Left lung (tissue), 10 donors: Measurements from ENCODE around the gene WWTR1. TPM values are rescaled to one million over a fixed set of nuclear protein-coding genes. Genes with fewer than 3 reads are reported as not detected.

Experiments used
- ATAC-seq: fragments of 200-7000 bp; cut with Tn5 transposase; one replicate; pipeline ENCODE4 v1.9.1; 2020; ENCODE audit warnings: moderate library complexity
- DNase-seq, 4 donors: peaks; one replicate each; pipeline ENCODE4 v3.0.0-alpha.2; 2013 to 2020
- H3K27ac ChIP-seq, 2 donors: fragments of 200-600 bp; sonication (generic) in 1 of 2; one replicate each; pipeline versions ENCODE4 v1.5.0 to v1.8.0; 2020 to 2021
- H3K27me3 ChIP-seq, 2 donors: fragments of 200-600 bp; sonication (generic) in 1 of 2; one replicate each; pipeline versions ENCODE4 v1.5.0 to v1.8.0; 2020 to 2021
- H3K36me3 ChIP-seq, 2 donors: fragments of 200-600 bp; sonication (generic) in 1 of 2; one replicate each; pipeline versions ENCODE4 v1.5.0 to v1.8.0; 2020 to 2021
- H3K4me1 ChIP-seq, 2 donors: fragments of 200-600 bp; one replicate each; pipeline ENCODE4 v1.8.0; 2021
- H3K4me3 ChIP-seq, 2 donors: fragments of 200-600 bp; sonication (generic) in 1 of 2; one replicate each; pipeline versions ENCODE4 v1.5.0 to v1.8.0; 2020 to 2021; ENCODE audit warnings: mild to moderate bottlenecking in 1 of 2
- H3K9me3 ChIP-seq, 2 donors: fragments of 200-600 bp; sonication (generic) in 1 of 2; one replicate each; pipeline versions ENCODE4 v1.5.0 to v1.8.0; 2020 to 2021
- intact Hi-C, 2 donors: fragments of 100-400 bp; cut with DNase I; formaldehyde crosslinking; loops; one replicate each; pipeline versions ENCODE4 v1.11.2 to v1.14.2; 2022
- polyA plus RNA-seq, 6 donors: library from polyadenylated mRNA; unstranded; fragments of 120-200 nt; gene quantifications; one replicate each; pipeline ENCODE4 v1.2.1, GENCODE V29; 2013; ENCODE audit not compliant: insufficient read length in 6 of 6
- total RNA-seq, 2 donors: library from RNA; stranded (reverse); fragmentation: NEBNext Ultra II Directional; extraction: Animal tissue kit (Norgen Biotek cat#: 25700); gene quantifications; one replicate each; pipeline ENCODE4 v1.2.1, GENCODE V29; 2021
- TF ChIP-seq, protein P1 (sequence below), 2 donors: fragments of 200-600 bp; sonication (generic) in 1 of 2; IDR thresholded peaks; one replicate each; pipeline versions ENCODE4 v1.5.0 to v1.8.0; 2021; ENCODE audit warnings: antibody characterized with exemption in 2 of 2
- donor health status: DM: no; HTN: yes; CAD: no.
- donor health status: DM: no; HTN: no; CAD: no.

Gene WWTR1
- total and polyA plus RNA-seq, 8 donors: 74.2 to 124 (median 107) TPM

DNA sequence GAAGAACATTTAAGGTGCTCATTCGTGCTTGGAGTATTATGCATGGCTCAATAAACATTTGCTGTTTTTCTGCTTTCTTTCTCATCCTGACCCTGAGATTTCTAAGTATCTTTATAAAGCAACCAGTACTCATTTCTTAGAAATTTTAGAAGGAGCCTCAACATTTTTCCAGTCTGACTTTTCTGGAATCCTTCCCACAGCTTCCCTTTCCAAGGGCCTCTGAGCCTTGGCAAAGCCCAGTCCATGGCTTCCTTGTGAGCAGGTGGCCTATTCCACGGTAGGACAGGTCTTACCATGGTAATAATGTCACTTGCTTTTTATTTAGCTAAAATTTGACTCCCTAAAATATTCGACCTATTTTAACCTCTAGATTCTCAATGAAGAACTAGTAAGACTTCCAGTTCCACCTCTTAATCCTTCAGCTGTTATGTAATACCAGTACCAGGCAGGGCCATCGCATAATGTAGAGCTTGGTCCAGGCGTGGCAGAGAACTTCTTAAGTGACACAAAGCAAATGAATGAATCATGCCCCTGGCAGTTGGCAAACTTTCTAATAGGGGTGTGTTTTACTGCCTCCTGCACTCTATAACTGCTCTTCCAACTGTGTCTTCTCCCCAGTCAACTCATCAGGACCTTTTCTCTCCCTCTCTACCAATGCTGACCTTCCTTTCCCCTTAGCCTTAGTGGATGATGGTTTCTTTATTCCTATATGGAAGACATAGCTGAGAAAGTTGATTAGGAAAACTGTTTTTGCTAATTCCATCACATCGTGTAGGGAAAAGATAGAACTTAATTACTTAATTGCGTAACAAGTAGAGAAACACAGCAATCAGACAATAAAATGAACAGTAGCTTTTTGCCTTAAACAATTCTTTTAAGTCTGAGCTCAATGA lies 184.2 kb downstream of the WWTR1 start:
- DNase-seq (peak in 2 of 4 donors; percentile 47 to 79), ATAC-seq (peak; percentile 92)
- Histone ChIP-seq H3K27me3 (no peaks in the 10 kb centered on the region), H3K4me3 (no peak overlapping the region), H3K9me3 (no peaks in the 10 kb centered on the region), H3K36me3 (no peaks in the 10 kb centered on the region), H3K4me1 (peaks cover 17 to 40% of the 10 kb centered on the region in 2 donors), H3K27ac (peak overlapping the region; percentile 46 to 77)
- TF ChIP-seq, protein P1, sequence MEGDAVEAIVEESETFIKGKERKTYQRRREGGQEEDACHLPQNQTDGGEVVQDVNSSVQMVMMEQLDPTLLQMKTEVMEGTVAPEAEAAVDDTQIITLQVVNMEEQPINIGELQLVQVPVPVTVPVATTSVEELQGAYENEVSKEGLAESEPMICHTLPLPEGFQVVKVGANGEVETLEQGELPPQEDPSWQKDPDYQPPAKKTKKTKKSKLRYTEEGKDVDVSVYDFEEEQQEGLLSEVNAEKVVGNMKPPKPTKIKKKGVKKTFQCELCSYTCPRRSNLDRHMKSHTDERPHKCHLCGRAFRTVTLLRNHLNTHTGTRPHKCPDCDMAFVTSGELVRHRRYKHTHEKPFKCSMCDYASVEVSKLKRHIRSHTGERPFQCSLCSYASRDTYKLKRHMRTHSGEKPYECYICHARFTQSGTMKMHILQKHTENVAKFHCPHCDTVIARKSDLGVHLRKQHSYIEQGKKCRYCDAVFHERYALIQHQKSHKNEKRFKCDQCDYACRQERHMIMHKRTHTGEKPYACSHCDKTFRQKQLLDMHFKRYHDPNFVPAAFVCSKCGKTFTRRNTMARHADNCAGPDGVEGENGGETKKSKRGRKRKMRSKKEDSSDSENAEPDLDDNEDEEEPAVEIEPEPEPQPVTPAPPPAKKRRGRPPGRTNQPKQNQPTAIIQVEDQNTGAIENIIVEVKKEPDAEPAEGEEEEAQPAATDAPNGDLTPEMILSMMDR (IDR thresholded peaks at IDR 0.05): no peak
- intact Hi-C loops: no loop called here

DNA sequence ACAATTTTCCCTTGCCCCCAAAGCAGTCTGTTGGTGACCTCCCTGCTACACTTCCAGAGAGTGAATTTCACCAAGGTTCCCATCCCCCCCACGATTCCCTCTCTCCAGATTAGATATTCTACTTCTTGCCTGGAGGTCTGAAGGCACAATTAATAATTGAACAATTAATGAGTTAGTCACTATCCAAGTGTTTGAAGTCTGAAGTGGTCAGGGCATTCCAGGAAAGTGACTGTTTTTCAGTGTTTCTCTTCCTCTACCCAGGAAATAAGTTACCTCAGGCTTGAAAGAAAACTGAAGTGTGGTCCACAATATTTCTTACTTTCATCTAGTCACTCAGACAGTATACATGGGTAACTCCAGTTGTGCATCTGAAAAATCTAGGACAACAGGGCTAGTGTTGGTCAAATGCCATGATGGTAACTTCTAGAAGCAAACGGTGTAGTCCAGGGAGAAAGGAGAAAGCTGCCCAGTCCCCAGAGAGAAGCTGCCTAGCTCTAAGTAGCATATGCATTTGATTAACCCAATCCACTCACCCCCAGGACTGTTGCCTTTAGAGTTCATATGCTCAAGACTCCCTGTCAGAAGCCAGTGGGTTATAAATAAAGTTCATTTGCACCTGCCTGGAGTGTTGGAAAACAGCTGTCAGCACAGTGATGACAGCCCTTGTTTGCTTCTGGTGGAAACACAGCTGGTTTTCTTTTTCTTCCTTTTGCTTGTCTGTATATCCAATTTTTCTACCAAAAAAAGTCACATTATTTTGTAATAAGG lies 185.6 kb downstream of the WWTR1 start:
- H3K27ac ChIP-seq: peak overlapping the region; percentile 46 to 77
- H3K4me1 ChIP-seq: peaks cover 17 to 40% of the 10 kb centered on the region in 2 donors
- no peak for DNase-seq
- TF ChIP-seq, protein P1 (IDR thresholded peaks at IDR 0.05): no peak
- intact Hi-C loops: no loop called here
- no peak overlapping the region for H3K4me3 ChIP-seq
- no peaks in the 10 kb centered on the region for H3K9me3 ChIP-seq
- ATAC-seq: peak; percentile 8
- no peaks in the 10 kb centered on the region for H3K27me3 ChIP-seq
- H3K36me3 ChIP-seq: no peaks in the 10 kb centered on the region

DNA sequence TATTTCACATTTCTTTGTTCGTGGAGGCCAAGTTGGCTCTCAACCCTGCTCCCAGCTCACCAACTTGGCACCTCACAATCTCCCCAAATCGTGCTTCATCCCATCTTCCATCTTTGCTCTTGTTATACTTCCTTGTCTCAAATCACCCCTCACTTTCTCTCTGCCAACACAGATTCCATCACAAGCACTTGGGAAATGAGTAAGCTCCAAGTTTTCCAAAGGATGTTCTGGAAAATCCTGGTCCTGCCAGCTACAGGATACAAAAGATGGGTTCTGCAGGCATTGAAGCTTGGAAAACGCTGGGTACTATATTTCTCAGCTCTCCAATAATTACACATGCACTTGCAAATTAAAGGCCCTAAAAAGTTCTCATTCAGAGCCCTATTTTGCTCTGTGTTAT lies 187.4 kb downstream of the WWTR1 start:
- intact Hi-C loops: no loop called here
- TF ChIP-seq, protein P1 (IDR thresholded peaks at IDR 0.05): no peak

DNA sequence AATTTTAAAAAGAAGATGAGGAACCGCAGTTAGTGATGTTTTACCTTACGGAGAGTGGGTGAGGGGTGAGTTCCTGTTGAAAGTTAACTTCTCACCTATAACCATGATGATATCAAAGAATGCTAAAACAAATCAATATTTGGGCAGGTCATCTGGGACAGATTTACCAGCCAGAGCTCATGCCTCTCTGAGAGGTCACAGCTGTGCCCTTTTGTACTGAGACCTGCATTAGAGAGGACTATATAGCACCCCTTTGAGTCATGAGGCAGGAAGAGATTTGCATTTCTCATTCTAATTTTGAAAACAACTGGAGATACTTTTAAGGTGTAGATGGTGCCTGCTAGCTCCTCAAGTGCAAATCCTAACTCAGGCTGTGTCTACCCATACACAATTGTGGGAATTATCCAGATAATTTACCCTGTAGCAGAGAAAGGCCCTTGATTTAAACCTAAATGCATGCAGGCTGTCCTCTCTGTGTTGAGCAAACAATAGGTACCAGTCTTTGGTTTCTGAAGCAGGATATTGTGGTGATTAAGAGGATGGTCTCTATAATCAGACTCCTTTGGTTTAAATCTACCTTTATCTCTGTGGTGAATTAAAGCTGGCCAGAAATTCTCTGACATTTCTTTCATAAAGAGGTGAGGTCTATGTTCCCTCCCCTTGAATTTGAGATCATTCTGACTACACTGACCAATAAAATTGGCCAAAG lies 189.2 kb downstream of the WWTR1 start:
- DNase-seq (no peak), ATAC-seq (no peak)
- H3K36me3 ChIP-seq: no peaks in the 10 kb centered on the region
- intact Hi-C loops: no loop called here
- H3K9me3 ChIP-seq: no peaks in the 10 kb centered on the region
- H3K4me1 ChIP-seq: peaks cover 12 to 24% of the 10 kb centered on the region in 2 donors
- TF ChIP-seq, protein P1 (IDR thresholded peaks at IDR 0.05): no peak
- H3K27me3 ChIP-seq: no peaks in the 10 kb centered on the region
- H3K4me3 ChIP-seq: no peak overlapping the region
- no peak overlapping the region for H3K27ac ChIP-seq

More for the DNA sequence above, 187.4 kb downstream of the WWTR1 start:
- Histone ChIP-seq H3K36me3 (no peaks in the 10 kb centered on the region), H3K4me1 (peaks cover 17 to 36% of the 10 kb centered on the region in 2 donors), H3K27me3 (no peaks in the 10 kb centered on the region), H3K27ac (peak overlapping the region in 1 of 2 donors; percentile 8), H3K4me3 (no peak overlapping the region), H3K9me3 (no peaks in the 10 kb centered on the region)
- ATAC-seq: no peak
- DNase-seq: no peak

Other genes starting within 250 kb of the WWTR1 start
- 1 to 10 TPM; 1.3 to 2.0 TPM for gene TM4SF4, start 183.3 kb downstream of the WWTR1 start, total RNA-seq
- under 1 TPM in 3 of 6 donors, not detected in 3; 0.13 to 0.21 (median 0.20) TPM for gene TM4SF4, start 183.3 kb downstream of the WWTR1 start, polyA plus RNA-seq
- 10 to 100 TPM; 43.1 to 44.7 TPM for gene COMMD2, start 94.5 kb upstream of the WWTR1 start, total RNA-seq
- gene COMMD2, start 94.5 kb upstream of the WWTR1 start, polyA plus RNA-seq: 10 to 100 TPM; 55.5 to 63.8 (median 59.3) TPM
- gene ANKUB1, start 134.5 kb upstream of the WWTR1 start, total RNA-seq: 1 to 10 TPM in 1 of 2 donors, not detected in 1; 2.2 TPM
- 1 to 10 TPM in 1 of 6 donors, under 1 TPM in 5; 0.14 to 1.1 (median 0.40) TPM for gene ANKUB1, start 134.5 kb upstream of the WWTR1 start, polyA plus RNA-seq
- gene RNF13, start 155.2 kb upstream of the WWTR1 start, total RNA-seq: 100 to 1,000 TPM in 1 of 2 donors, 10 to 100 TPM in 1; 89.2 to 126 TPM
- gene RNF13, start 155.2 kb upstream of the WWTR1 start, polyA plus RNA-seq: 10 to 100 TPM; 64.9 to 77.6 (median 69.8) TPM